HepG2 (cell line): ENCODE data around the gene DSN1. TPM values are rescaled to one million over a fixed set of nuclear protein-coding genes. Genes with fewer than 3 reads are reported as not detected.

ENCODE experiments used
- BRF2 ChIP-seq: sonication (generic); formaldehyde crosslinking; IDR thresholded peaks from 2 replicates; pipeline ENCODE4 v1.8.1; 2022; ENCODE audit warnings: mild to moderate bottlenecking, missing genetic modification reagents
- CHD4 ChIP-seq: fragments of 200-600 bp; sonication (generic); IDR thresholded peaks from 2 replicates; pipeline ENCODE4 v1.7.0; 2017; ENCODE audit warnings: mild to moderate bottlenecking, low read length, borderline replicate concordance
- E2F5 ChIP-seq: sonication (generic); formaldehyde crosslinking; conservative IDR thresholded peaks from 2 replicates; pipeline ENCODE4 v1.4.0; 2020; ENCODE audit warnings: missing genetic modification reagents
- FOSL2 ChIP-seq: sonication (generic); formaldehyde crosslinking; IDR thresholded peaks from 2 replicates; pipeline ENCODE4 v1.4.0; 2020; ENCODE audit warnings: missing genetic modification reagents
- GFI1 ChIP-seq: sonication (generic); formaldehyde crosslinking; IDR thresholded peaks from 2 replicates; pipeline ENCODE4 v1.5.0; 2020; ENCODE audit warnings: missing genetic modification reagents, mild to moderate bottlenecking, borderline replicate concordance
- HDAC1 ChIP-seq: sonication (generic); formaldehyde crosslinking; IDR thresholded peaks from 2 replicates; pipeline ENCODE4 v1.5.1; 2020; ENCODE audit warnings: mild to moderate bottlenecking, missing genetic modification reagents
- HOXA5 ChIP-seq: sonication (generic); formaldehyde crosslinking; IDR thresholded peaks from 2 replicates; pipeline ENCODE4 v1.4.0; 2020; ENCODE audit warnings: missing genetic modification reagents
- IKZF1 ChIP-seq: fragments of 450-650 bp; IDR thresholded peaks from 2 replicates; pipeline ENCODE4 v1.7.1; 2016
- NBN ChIP-seq: fragments of 450-650 bp; conservative IDR thresholded peaks from 2 replicates; pipeline ENCODE4 v1.6.1; 2017
- NFE2L1 ChIP-seq: sonication (generic); formaldehyde crosslinking; IDR thresholded peaks from 2 replicates; pipeline ENCODE4 v1.4.0; 2020; ENCODE audit warnings: missing genetic modification reagents, mild to moderate bottlenecking, borderline replicate concordance
- NFYC ChIP-seq: IDR thresholded peaks from 2 replicates; pipeline ENCODE4 v1.6.1; 2016; ENCODE audit warnings: missing genetic modification reagents, missing compliant biosample characterization
- PAX8 ChIP-seq: sonication (generic); formaldehyde crosslinking; IDR thresholded peaks from 2 replicates; pipeline ENCODE4 v1.8.0; 2022; ENCODE audit warnings: mild to moderate bottlenecking, missing genetic modification reagents, borderline replicate concordance
- POLR2AphosphoS2 ChIP-seq: IDR thresholded peaks from 2 replicates; pipeline ENCODE4 v1.6.1; 2011; ENCODE audit warnings: low read depth, low read length, improper control_type of control experiment
- RFXAP ChIP-seq: sonication (generic); formaldehyde crosslinking; IDR thresholded peaks from 2 replicates; pipeline ENCODE4 v1.4.0; 2020; ENCODE audit warnings: missing genetic modification reagents, borderline replicate concordance
- ZKSCAN8 ChIP-seq: IDR thresholded peaks from 2 replicates; pipeline ENCODE4 v1.6.1; 2016; ENCODE audit warnings: borderline replicate concordance, missing genetic modification reagents, missing compliant biosample characterization
- ZNF12 ChIP-seq: sonication (generic); formaldehyde crosslinking; IDR thresholded peaks from 2 replicates; pipeline ENCODE4 v1.5.0; 2020; ENCODE audit warnings: missing genetic modification reagents
- ZNF292 ChIP-seq: sonication (generic); formaldehyde crosslinking; IDR thresholded peaks from 2 replicates; pipeline ENCODE4 v1.8.1; 2022; ENCODE audit warnings: mild to moderate bottlenecking, low read depth, missing genetic modification reagents, borderline replicate concordance
- ZNF329 ChIP-seq: sonication (generic); formaldehyde crosslinking; IDR thresholded peaks from 2 replicates; pipeline ENCODE4 v1.9.0; 2021; ENCODE audit warnings: low read depth, mild to moderate bottlenecking, missing genetic modification reagents
- ZNF431 ChIP-seq: sonication (generic); formaldehyde crosslinking; IDR thresholded peaks from 2 replicates; pipeline ENCODE4 v1.9.0; 2022; ENCODE audit warnings: missing genetic modification reagents, low read depth, mild to moderate bottlenecking, borderline replicate concordance
- polyA plus RNA-seq, 8 experiments: library from polyadenylated mRNA; depleted of rRNA in 3 of 8; stranded (reverse) in 7 of 8; unstranded in 1 of 8; fragments of >200 nt; fragmentation: Illumina TruSeq in 4 of 8; extraction: Trizol in 4 of 8; gene quantifications; 2 replicates each; pipeline versions ENCODE4 v1.2.1 to v1.2.3, GENCODE V29; 2011 to 2016; ENCODE audit warnings: low read depth in 4 of 8, missing spikeins in 1 of 8, mixed read lengths in 1 of 8; ENCODE audit not compliant: insufficient read depth in 1 of 8
- total RNA-seq, 5 experiments: library from RNA; depleted of rRNA; stranded (reverse); fragments of >200 nt; fragmentation: Illumina TruSeq; extraction: Trizol; gene quantifications; 2 replicates each; pipeline ENCODE4 v1.2.3, GENCODE V29; 2016; ENCODE audit warnings: low read depth in 1 of 5
- TF ChIP-seq, protein P1 (sequence below): sonication (generic); formaldehyde crosslinking; IDR thresholded peaks from 2 replicates; pipeline ENCODE4 v1.4.0; 2020; ENCODE audit warnings: missing genetic modification reagents
- TF ChIP-seq, protein P2 (sequence below): IDR thresholded peaks from 2 replicates; pipeline ENCODE4 v1.4.0; 2020; ENCODE audit warnings: mild to moderate bottlenecking, missing genetic modification reagents

The DSN1 gene
- total and polyA plus RNA-seq, 2 of the 13 experiments (the other 11 are each of a cell fraction or from before 2014, with no cell fraction given), result 18.7 to 53.7 TPM

GRCh38 chr20:36773597-36774390, at the start of gene DSN1 (continued):
- TF ChIP-seq HOXA5 (CRISPR knock-in tag) (peak; percentile 89), CHD4 (no peak; the same call in 1 of the 2 replicates), HDAC1 (CRISPR knock-in tag) (peak; percentile 100), NFE2L1 (CRISPR knock-in tag) (0 out of 2 replicates have a peak, but pooled peaks have one; percentile 27), FOSL2 (CRISPR knock-in tag) (peak; percentile 52; the same call in 1 of the 2 replicates), ZNF431 (CRISPR knock-in tag) (peak; percentile 94; the same call in 1 of the 2 replicates), IKZF1 (no peak), NBN (no peak), ZNF12 (CRISPR knock-in tag) (peak; percentile 67; the same call in 1 of the 2 replicates), BRF2 (CRISPR knock-in tag) (peak; percentile 91; the same call in 1 of the 2 replicates), RFXAP (peak; percentile 74), NFYC (peak; percentile 51), PAX8 (CRISPR knock-in tag) (peak; percentile 95), ZKSCAN8 (CRISPR knock-in tag) (no peak), ZNF292 (CRISPR knock-in tag) (peak; percentile 48; the same call in 1 of the 2 replicates), E2F5 (CRISPR knock-in tag) (peak; percentile 100), POLR2AphosphoS2 (no peak), ZNF329 (CRISPR knock-in tag) (peak; percentile 79; the same call in 1 of the 2 replicates), GFI1 (CRISPR knock-in tag) (peak; percentile 52; the same call in 1 of the 2 replicates)
- TF ChIP-seq, protein P1, sequence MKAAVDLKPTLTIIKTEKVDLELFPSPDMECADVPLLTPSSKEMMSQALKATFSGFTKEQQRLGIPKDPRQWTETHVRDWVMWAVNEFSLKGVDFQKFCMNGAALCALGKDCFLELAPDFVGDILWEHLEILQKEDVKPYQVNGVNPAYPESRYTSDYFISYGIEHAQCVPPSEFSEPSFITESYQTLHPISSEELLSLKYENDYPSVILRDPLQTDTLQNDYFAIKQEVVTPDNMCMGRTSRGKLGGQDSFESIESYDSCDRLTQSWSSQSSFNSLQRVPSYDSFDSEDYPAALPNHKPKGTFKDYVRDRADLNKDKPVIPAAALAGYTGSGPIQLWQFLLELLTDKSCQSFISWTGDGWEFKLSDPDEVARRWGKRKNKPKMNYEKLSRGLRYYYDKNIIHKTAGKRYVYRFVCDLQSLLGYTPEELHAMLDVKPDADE, result no peak; the same call in 1 of the 2 replicates
- TF ChIP-seq, protein P2, sequence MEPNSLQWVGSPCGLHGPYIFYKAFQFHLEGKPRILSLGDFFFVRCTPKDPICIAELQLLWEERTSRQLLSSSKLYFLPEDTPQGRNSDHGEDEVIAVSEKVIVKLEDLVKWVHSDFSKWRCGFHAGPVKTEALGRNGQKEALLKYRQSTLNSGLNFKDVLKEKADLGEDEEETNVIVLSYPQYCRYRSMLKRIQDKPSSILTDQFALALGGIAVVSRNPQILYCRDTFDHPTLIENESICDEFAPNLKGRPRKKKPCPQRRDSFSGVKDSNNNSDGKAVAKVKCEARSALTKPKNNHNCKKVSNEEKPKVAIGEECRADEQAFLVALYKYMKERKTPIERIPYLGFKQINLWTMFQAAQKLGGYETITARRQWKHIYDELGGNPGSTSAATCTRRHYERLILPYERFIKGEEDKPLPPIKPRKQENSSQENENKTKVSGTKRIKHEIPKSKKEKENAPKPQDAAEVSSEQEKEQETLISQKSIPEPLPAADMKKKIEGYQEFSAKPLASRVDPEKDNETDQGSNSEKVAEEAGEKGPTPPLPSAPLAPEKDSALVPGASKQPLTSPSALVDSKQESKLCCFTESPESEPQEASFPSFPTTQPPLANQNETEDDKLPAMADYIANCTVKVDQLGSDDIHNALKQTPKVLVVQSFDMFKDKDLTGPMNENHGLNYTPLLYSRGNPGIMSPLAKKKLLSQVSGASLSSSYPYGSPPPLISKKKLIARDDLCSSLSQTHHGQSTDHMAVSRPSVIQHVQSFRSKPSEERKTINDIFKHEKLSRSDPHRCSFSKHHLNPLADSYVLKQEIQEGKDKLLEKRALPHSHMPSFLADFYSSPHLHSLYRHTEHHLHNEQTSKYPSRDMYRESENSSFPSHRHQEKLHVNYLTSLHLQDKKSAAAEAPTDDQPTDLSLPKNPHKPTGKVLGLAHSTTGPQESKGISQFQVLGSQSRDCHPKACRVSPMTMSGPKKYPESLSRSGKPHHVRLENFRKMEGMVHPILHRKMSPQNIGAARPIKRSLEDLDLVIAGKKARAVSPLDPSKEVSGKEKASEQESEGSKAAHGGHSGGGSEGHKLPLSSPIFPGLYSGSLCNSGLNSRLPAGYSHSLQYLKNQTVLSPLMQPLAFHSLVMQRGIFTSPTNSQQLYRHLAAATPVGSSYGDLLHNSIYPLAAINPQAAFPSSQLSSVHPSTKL, result peak; percentile 39; the same call in 1 of the 2 replicates
